ENCODE measurements around the gene C10orf120. TPM values are rescaled to one million over a fixed set of nuclear protein-coding genes. Genes with fewer than 3 reads are reported as not detected.

The C10orf120 gene
- total RNA-seq: not detected
- polyA plus RNA-seq: not detected
- long read RNA-seq, donor 1: 0 reads
- long read RNA-seq, donor 2: 0 reads

DNA sequence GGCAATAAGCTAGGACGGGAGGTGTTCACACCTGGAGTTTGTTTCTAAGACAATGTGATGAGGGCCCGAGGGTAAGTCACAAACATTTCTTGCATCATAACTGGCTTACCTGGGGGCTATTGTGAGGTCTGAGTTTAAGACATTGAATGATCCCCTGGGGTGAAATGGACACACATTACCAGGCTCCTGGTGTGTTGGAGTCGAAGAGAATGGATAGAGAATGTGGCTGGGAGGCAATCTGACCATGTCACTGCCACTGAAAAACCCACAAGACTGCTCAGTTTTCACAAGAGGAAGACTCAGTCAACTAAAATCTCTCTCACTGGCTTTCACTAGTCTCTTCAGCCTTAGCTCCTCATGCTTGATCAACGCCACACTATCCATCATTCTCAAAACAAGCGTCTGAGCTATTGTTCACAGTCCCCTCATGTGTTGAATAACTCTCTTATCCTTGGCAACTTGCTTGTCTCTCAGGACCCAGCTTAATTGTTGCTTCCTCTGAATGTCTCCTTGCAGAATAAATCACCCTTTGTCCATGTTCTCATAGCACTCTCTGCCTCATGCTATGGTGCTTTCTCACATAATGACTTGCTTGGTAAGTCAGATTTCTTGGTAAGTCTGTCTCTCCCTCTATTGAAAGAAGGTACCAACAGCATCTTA, at the start of gene C10orf120:
Gene C10orf120 (minus strand): TSS at position 51 of the 660 bp plus-strand sequence. CDS start 56 bp downstream, outside the sequence.
- no peak within 1 kb of the TSS for H3K4me3 ChIP-seq
- WGBS, 5 donors: 59 to 71% (median 66%) methylated on average over 5 of the region's 5 CpGs
- TF ChIP-seq POLR2AphosphoS5 (IDR thresholded peaks at IDR 0.05) (no peak), POLR2A (IDR thresholded peaks at IDR 0.05) (no peak)
- TF ChIP-seq, protein P1, sequence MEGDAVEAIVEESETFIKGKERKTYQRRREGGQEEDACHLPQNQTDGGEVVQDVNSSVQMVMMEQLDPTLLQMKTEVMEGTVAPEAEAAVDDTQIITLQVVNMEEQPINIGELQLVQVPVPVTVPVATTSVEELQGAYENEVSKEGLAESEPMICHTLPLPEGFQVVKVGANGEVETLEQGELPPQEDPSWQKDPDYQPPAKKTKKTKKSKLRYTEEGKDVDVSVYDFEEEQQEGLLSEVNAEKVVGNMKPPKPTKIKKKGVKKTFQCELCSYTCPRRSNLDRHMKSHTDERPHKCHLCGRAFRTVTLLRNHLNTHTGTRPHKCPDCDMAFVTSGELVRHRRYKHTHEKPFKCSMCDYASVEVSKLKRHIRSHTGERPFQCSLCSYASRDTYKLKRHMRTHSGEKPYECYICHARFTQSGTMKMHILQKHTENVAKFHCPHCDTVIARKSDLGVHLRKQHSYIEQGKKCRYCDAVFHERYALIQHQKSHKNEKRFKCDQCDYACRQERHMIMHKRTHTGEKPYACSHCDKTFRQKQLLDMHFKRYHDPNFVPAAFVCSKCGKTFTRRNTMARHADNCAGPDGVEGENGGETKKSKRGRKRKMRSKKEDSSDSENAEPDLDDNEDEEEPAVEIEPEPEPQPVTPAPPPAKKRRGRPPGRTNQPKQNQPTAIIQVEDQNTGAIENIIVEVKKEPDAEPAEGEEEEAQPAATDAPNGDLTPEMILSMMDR (IDR thresholded peaks at IDR 0.05 in 8 of 11, conservative IDR thresholded peaks at IDR 0.05 in 3 of 11): no peak
- no peak for DNase-seq
- no peaks in the 10 kb centered on the region for H3K4me1 ChIP-seq
- H3K9me3 ChIP-seq: no peaks in the 10 kb centered on the region
- no peaks in the 10 kb centered on the region for H3K36me3 ChIP-seq
- no peaks in the 10 kb centered on the region for H3K27me3 ChIP-seq (replicated peaks in 1 of 7)
- intact Hi-C loops (cut with DNase I; ENCODE audit: low total_unique reads): no loop called here
- H3K27ac ChIP-seq: no peak within 1 kb of the TSS

DNA sequence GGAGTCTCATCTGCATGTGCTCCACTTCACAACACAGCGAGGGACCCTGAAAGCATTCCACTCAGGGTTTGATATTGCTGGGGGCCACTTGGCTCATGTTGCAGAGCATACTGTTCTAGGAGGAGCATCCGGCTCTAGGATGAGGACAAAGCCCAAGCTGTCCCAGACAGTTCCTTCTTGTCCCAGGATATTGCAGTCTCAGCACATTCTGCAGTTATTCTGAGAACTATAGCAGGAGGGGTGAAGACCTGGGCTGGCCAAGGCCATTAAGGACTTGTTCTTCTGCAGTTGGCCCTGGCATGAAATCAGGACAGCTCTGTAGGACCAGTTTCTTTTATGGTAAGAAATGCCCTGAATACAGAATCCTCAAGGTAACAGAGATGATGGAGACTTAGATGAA, 48.9 kb upstream of the C10orf120 start:
- intact Hi-C loops (cut with DNase I; ENCODE audit: low total_unique reads): no loop called here
- Histone ChIP-seq H3K27me3 (replicated peaks in 1 of 7) (peaks cover 0 to 28% (median 0%) of the 10 kb centered on the region in 7 donors), H3K27ac (no peak overlapping the region), H3K36me3 (no peaks in the 10 kb centered on the region), H3K4me1 (no peaks in the 10 kb centered on the region), H3K4me3 (no peak overlapping the region), H3K9me3 (no peaks in the 10 kb centered on the region)
- TF ChIP-seq, protein P1 (IDR thresholded peaks at IDR 0.05 in 8 of 11, conservative IDR thresholded peaks at IDR 0.05 in 3 of 11): no peak
- TF ChIP-seq POLR2A (IDR thresholded peaks at IDR 0.05): no peak
- no peak for TF ChIP-seq POLR2AphosphoS5 (IDR thresholded peaks at IDR 0.05)
- 42 to 86% (median 78%) methylated on average over 2 of the region's 2 CpGs for WGBS, 5 donors
- DNase-seq: no peak

DNA sequence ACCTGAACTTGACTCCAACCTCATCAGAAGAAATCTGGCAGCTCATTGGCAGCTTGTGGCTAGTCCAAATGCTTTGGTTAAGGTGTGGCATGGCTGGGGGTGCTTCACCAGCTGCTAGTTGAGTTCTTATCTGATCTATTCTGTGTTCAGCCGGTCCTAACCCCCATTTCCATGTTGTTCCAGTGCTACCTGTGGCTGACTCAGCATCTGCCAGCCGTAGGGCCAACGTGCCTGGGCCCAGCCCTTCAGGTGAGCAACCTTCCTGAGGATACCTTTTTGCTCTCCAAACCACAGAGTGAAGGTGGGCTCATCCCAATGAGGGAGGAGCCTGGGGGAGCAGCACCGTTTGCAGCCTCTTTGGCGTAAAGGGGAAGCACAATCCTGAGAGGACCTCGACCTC, 46.8 kb upstream of the C10orf120 start:
- no peak overlapping the region for H3K4me3 ChIP-seq
- no peaks in the 10 kb centered on the region for H3K36me3 ChIP-seq
- H3K4me1 ChIP-seq: no peaks in the 10 kb centered on the region
- H3K27me3 ChIP-seq (replicated peaks in 1 of 7): peaks cover 0 to 28% (median 0%) of the 10 kb centered on the region in 7 donors
- no peak for TF ChIP-seq POLR2A (IDR thresholded peaks at IDR 0.05)
- TF ChIP-seq, protein P1 (IDR thresholded peaks at IDR 0.05 in 8 of 11, conservative IDR thresholded peaks at IDR 0.05 in 3 of 11): no peak
- TF ChIP-seq POLR2AphosphoS5 (IDR thresholded peaks at IDR 0.05): no peak
- no peak for DNase-seq
- no peaks in the 10 kb centered on the region for H3K9me3 ChIP-seq
- intact Hi-C loops (cut with DNase I; ENCODE audit: low total_unique reads): no loop called here
- 51 to 67% (median 63%) methylated on average over 6 of the region's 6 CpGs for WGBS, 5 donors
- no peak overlapping the region for H3K27ac ChIP-seq

DNA sequence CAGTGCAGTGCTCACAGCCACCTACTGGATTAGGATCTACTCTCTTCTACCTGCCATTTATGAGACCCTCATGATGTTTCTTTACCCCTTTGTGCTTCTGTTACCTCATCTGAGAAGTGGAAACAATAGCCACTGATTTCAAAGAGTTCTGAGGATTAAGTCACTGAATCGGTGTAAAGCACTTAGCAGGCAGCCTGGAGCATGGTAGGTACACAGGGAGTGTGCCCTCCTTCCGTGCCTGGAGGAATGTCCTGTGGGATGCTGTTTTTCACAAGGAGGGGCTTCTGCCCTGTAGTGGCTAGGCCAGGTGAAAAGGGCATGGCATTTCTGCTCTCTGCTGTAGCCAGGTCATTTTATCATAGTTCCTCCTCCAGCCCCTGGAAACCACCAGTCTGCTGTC, 44.6 kb upstream of the C10orf120 start:
- Histone ChIP-seq H3K27ac (no peak overlapping the region), H3K36me3 (no peaks in the 10 kb centered on the region), H3K4me3 (no peak overlapping the region), H3K9me3 (no peaks in the 10 kb centered on the region), H3K4me1 (no peaks in the 10 kb centered on the region), H3K27me3 (replicated peaks in 1 of 7) (peaks cover 0 to 21% (median 0%) of the 10 kb centered on the region in 7 donors)
- TF ChIP-seq POLR2AphosphoS5 (IDR thresholded peaks at IDR 0.05): no peak
- WGBS, 5 donors: 53 to 70% (median 57%) methylated on average over 2 of the region's 2 CpGs
- DNase-seq: peak; percentile 41
- intact Hi-C loops (cut with DNase I; ENCODE audit: low total_unique reads): no loop called here
